Measurements from ENCODE around the gene BCL7B. TPM values are rescaled to one million over a fixed set of nuclear protein-coding genes. Genes with fewer than 3 reads are reported as not detected.

Gene BCL7B
- total and polyA plus RNA-seq, 2 of the 13 experiments (the other 11 are each of a cell fraction or from before 2014, with no cell fraction given), result 24.3 to 38.2 TPM

DNA sequence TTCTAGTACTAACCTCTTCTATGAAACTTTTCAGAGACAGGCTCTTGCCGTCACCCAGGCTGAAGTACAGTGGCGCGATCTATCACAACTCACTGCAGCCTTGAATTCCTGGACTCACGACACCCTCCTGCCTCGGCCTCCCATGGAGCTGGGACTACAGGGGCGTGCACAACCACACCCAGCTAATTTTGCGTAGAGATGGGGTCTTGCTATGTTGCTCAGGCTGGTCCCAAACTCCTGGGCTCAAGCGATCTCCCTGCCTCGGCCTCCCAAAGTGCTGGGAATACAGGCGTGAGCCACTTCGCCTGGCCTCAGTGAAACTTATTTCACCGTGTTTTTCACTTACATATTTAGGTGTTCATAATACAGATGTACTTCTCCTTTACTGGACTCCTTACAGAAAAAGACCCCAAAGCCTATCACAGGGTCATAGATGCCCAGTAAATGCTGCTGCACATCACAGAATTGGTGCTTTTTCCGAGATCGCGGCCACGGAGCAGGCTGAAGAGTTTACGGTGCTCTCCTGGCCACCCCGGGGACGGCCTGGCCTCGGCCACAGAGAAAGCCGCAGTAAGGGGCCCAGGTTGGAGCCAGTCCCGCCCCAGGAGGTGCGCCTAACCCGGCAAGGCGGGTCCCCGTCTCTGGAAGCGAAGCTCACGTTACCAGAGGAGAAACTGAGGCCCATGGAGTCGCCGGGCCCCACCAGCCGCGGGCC is 20.3 kb upstream of the BCL7B start (continued):
- TF ChIP-seq, protein P1, sequence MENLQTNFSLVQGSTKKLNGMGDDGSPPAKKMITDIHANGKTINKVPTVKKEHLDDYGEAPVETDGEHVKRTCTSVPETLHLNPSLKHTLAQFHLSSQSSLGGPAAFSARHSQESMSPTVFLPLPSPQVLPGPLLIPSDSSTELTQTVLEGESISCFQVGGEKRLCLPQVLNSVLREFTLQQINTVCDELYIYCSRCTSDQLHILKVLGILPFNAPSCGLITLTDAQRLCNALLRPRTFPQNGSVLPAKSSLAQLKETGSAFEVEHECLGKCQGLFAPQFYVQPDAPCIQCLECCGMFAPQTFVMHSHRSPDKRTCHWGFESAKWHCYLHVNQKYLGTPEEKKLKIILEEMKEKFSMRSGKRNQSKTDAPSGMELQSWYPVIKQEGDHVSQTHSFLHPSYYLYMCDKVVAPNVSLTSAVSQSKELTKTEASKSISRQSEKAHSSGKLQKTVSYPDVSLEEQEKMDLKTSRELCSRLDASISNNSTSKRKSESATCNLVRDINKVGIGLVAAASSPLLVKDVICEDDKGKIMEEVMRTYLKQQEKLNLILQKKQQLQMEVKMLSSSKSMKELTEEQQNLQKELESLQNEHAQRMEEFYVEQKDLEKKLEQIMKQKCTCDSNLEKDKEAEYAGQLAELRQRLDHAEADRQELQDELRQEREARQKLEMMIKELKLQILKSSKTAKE (CRISPR knock-in tag; IDR thresholded peaks at IDR 0.05; ENCODE audit: borderline replicate concordance), result no peak
- TF ChIP-seq CBX1 (IDR thresholded peaks at IDR 0.05; ENCODE audit: low read depth), result no peak
- no peak for TF ChIP-seq SNRNP70 (IDR thresholded peaks at IDR 0.05; ENCODE audit: low read depth, low read length)
- TF ChIP-seq, protein P2, sequence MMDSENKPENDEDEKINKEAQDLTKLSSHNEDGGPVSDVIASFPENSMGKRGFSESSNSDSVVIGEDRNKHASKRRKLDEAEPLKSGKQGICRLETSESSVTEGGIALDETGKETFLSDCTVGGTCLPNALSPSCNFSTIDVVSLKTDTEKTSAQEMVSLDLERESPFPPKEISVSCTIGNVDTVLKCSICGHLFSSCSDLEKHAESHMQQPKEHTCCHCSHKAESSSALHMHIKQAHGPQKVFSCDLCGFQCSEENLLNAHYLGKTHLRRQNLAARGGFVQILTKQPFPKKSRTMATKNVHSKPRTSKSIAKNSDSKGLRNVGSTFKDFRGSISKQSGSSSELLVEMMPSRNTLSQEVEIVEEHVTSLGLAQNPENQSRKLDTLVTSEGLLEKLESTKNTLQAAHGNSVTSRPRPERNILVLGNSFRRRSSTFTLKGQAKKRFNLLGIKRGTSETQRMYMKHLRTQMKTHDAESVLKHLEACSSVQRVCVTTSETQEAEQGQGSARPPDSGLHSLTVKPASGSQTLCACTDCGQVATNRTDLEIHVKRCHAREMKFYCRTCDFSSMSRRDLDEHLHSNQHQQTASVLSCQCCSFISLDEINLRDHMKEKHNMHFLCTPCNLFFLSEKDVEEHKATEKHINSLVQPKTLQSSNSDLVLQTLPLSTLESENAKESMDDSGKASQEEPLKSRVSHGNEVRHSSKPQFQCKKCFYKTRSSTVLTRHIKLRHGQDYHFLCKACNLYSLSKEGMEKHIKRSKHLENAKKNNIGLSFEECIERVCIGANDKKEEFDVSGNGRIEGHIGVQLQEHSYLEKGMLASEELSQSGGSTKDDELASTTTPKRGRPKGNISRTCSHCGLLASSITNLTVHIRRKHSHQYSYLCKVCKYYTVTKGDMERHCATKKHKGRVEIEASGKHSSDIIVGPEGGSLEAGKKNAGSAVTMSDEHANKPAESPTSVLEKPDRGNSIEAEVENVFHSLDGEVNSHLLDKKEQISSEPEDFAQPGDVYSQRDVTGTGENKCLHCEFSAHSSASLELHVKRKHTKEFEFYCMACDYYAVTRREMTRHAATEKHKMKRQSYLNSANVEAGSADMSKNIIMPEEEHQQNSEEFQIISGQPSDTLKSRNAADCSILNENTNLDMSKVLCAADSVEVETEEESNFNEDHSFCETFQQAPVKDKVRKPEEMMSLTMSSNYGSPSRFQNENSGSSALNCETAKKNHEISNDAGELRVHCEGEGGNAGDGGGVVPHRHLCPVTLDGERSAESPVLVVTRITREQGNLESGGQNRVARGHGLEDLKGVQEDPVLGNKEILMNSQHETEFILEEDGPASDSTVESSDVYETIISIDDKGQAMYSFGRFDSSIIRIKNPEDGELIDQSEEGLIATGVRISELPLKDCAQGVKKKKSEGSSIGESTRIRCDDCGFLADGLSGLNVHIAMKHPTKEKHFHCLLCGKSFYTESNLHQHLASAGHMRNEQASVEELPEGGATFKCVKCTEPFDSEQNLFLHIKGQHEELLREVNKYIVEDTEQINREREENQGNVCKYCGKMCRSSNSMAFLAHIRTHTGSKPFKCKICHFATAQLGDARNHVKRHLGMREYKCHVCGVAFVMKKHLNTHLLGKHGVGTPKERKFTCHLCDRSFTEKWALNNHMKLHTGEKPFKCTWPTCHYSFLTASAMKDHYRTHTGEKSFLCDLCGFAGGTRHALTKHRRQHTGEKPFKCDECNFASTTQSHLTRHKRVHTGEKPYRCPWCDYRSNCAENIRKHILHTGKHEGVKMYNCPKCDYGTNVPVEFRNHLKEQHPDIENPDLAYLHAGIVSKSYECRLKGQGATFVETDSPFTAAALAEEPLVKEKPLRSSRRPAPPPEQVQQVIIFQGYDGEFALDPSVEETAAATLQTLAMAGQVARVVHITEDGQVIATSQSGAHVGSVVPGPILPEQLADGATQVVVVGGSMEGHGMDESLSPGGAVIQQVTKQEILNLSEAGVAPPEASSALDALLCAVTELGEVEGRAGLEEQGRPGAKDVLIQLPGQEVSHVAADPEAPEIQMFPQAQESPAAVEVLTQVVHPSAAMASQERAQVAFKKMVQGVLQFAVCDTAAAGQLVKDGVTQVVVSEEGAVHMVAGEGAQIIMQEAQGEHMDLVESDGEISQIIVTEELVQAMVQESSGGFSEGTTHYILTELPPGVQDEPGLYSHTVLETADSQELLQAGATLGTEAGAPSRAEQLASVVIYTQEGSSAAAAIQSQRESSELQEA (CRISPR knock-in tag; IDR thresholded peaks at IDR 0.05; ENCODE audit: not compliant biosample characterization), result peak; percentile 22
- no peak for TF ChIP-seq ZNF207 (IDR thresholded peaks at IDR 0.05; ENCODE audit: borderline replicate concordance)
- TF ChIP-seq, protein P3, sequence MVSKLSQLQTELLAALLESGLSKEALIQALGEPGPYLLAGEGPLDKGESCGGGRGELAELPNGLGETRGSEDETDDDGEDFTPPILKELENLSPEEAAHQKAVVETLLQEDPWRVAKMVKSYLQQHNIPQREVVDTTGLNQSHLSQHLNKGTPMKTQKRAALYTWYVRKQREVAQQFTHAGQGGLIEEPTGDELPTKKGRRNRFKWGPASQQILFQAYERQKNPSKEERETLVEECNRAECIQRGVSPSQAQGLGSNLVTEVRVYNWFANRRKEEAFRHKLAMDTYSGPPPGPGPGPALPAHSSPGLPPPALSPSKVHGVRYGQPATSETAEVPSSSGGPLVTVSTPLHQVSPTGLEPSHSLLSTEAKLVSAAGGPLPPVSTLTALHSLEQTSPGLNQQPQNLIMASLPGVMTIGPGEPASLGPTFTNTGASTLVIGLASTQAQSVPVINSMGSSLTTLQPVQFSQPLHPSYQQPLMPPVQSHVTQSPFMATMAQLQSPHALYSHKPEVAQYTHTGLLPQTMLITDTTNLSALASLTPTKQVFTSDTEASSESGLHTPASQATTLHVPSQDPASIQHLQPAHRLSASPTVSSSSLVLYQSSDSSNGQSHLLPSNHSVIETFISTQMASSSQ (IDR thresholded peaks at IDR 0.05; ENCODE audit: low read depth), result no peak
- TF ChIP-seq, protein P3 (CRISPR knock-in tag; IDR thresholded peaks at IDR 0.05; ENCODE audit: borderline replicate concordance), result no peak
- no peak for TF ChIP-seq ATAD3A (CRISPR knock-in tag; IDR thresholded peaks at IDR 0.05)
- TF ChIP-seq CCDC6 (CRISPR knock-in tag; IDR thresholded peaks at IDR 0.05), result no peak
- no peak for TF ChIP-seq ZNF816 (CRISPR knock-in tag; IDR thresholded peaks at IDR 0.05; ENCODE audit: borderline replicate concordance)
- TF ChIP-seq CBX5 (CRISPR knock-in tag; IDR thresholded peaks at IDR 0.05; ENCODE audit: borderline replicate concordance), result no peak
- TF ChIP-seq FOXO1 (CRISPR knock-in tag; IDR thresholded peaks at IDR 0.05), result no peak
- TF ChIP-seq ZNF460 (CRISPR knock-in tag; IDR thresholded peaks at IDR 0.05; ENCODE audit: borderline replicate concordance), result no peak
